CD4-positive, CD25-positive, alpha-beta regulatory T cell (primary cell): ENCODE measurements around the gene PPFIBP1. TPM values are rescaled to one million over a fixed set of nuclear protein-coding genes. Genes with fewer than 3 reads are reported as not detected.

Experiments
- ATAC-seq, 2 donors: fragments of 150-1000 bp; cut with Tn5 transposase; one replicate each; pipeline ENCODE4 v1.10.0; 2021; ENCODE audit warnings: low read depth in 2 of 2, moderate number of reproducible peaks in 2 of 2, moderate library complexity in 1 of 2
- DNase-seq, 3 donors: peaks; one replicate each; pipeline versions ENCODE4 v3.0.0 to v3.0.0-alpha.2; 2012 to 2022; ENCODE audit warnings: mixed read lengths in 1 of 3
- H3K27ac ChIP-seq: one replicate; pipeline ENCODE4 v1.7.0; 2013; ENCODE audit warnings: mild to moderate bottlenecking, low read length; ENCODE audit not compliant: insufficient read depth, poor library complexity, severe bottlenecking
- H3K27me3 ChIP-seq: one replicate; pipeline ENCODE4 v1.7.0; 2013; ENCODE audit warnings: low read length; ENCODE audit not compliant: control insufficient read depth, insufficient read depth
- H3K36me3 ChIP-seq: one replicate; pipeline ENCODE4 v1.7.0; 2013; ENCODE audit warnings: mild to moderate bottlenecking, low read length, moderate library complexity; ENCODE audit not compliant: control insufficient read depth, insufficient read depth
- H3K4me1 ChIP-seq: 2 replicates; pipeline ENCODE4 v1.7.0; 2013; ENCODE audit warnings: mild to moderate bottlenecking, low read length; ENCODE audit not compliant: insufficient read depth, control insufficient read depth, poor library complexity, severe bottlenecking
- H3K4me3 ChIP-seq: one replicate; pipeline ENCODE4 v1.7.0; 2013; ENCODE audit warnings: low read depth, mild to moderate bottlenecking, low read length, moderate library complexity
- H3K9me3 ChIP-seq, 2 experiments: 1 replicate in 1 of 2; 2 replicates in 1 of 2; pipeline ENCODE4 v1.7.0; 2013; ENCODE audit warnings: low read length in 2 of 2, mild to moderate bottlenecking in 1 of 2, moderate library complexity in 1 of 2; ENCODE audit not compliant: control insufficient read depth in 2 of 2
- H3K27ac Mint-ChIP-seq, 3 donors: one replicate each; pipeline ENCODE4 v1.8.0; 2020 to 2022; ENCODE audit warnings: mild to moderate bottlenecking in 3 of 3, mixed read lengths in 3 of 3, moderate library complexity in 2 of 3
- H3K27me3 Mint-ChIP-seq: one replicate; pipeline ENCODE4 v1.8.0; 2022; ENCODE audit warnings: mild to moderate bottlenecking, mixed read lengths
- H3K36me3 Mint-ChIP-seq: one replicate; pipeline ENCODE4 v1.8.0; 2020; ENCODE audit warnings: mixed read lengths
- H3K4me1 Mint-ChIP-seq, 4 donors: one replicate each; pipeline ENCODE4 v1.8.0; 2020 to 2022; ENCODE audit warnings: mixed read lengths in 4 of 4, mild to moderate bottlenecking in 1 of 4
- H3K4me3 Mint-ChIP-seq, 4 donors: one replicate each; pipeline ENCODE4 v1.8.0; 2020 to 2022; ENCODE audit warnings: mild to moderate bottlenecking in 4 of 4, mixed read lengths in 4 of 4, moderate library complexity in 3 of 4
- H3K9me3 Mint-ChIP-seq, 7 donors: one replicate each; pipeline ENCODE4 v1.8.0; 2020 to 2022; ENCODE audit warnings: mixed read lengths in 7 of 7, mild to moderate bottlenecking in 3 of 7, moderate library complexity in 2 of 7
- polyA plus RNA-seq, 4 donors: library from polyadenylated mRNA; unstranded; fragments of 300-500 nt; fragmentation: Illumina TruSeq; gene quantifications; one replicate each; pipeline ENCODE4 v1.2.3, GENCODE V29; 2021
- total RNA-seq: library from RNA; stranded (reverse); gene quantifications from one replicate; pipeline ENCODE4 v1.2.3, GENCODE V29; 2022

Gene PPFIBP1
- total and polyA plus RNA-seq, 5 donors from 2014 or later, result 1.0 to 6.6 (median 2.3) TPM

DNA sequence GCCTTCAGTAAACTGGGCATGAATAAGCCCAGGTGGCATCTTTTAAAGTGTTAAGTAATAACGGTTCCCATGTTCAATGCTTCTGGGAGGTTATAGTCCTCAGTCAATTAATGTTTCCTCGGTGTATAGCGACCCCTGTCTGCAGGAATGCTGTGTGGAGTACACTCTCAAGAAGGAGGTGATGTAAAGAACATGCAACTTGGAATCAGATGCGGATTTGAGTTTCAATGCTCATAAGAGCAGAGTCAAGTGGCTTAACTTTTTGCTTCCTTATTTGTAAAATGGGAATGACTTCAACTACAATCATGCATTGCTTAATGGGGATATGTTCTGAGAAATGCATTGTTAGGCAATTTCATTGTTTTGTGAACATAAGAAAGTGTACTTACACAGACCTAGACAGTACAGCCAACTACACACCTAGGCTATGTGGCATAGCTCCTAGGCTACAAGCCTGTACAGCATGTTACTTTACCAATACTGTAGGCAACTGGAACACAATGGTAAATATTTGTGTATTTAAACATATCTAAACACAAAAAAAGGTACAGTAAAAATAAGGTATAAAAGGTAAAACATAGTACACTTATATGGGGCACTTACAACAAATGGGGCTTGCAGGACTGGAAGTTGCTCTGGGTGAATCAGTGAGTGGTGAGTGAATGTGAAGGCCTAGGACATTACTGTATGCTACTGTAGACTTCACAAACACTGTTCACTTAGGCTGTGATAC is 179.9 kb downstream of the PPFIBP1 start:
- Mint-ChIP-seq H3K27ac (no peak overlapping the region), H3K4me3 (no peak overlapping the region), H3K9me3 (no peaks in the 10 kb centered on the region), H3K36me3 (no peaks in the 10 kb centered on the region), H3K4me1 (no peaks in the 10 kb centered on the region), H3K27me3 (peaks cover 18% of the 10 kb centered on the region)
- H3K9me3 ChIP-seq, result no peaks in the 10 kb centered on the region
- H3K4me3 ChIP-seq, result no peak overlapping the region
- H3K36me3 ChIP-seq, result no peaks in the 10 kb centered on the region
- peaks cover 5% of the 10 kb centered on the region for H3K27me3 ChIP-seq
- ATAC-seq, result peak; percentile 89 to 94
- no peak overlapping the region for H3K27ac ChIP-seq
- DNase-seq, result peak; percentile 49 to 80 (median 66)
- H3K4me1 ChIP-seq, result no peaks in the 10 kb centered on the region

GRCh38 chr12:27705263-27705662 is 181.3 kb downstream of the PPFIBP1 start:
- Histone ChIP-seq H3K9me3 (no peaks in the 10 kb centered on the region), H3K27me3 (peaks cover 5% of the 10 kb centered on the region), H3K36me3 (no peaks in the 10 kb centered on the region), H3K4me1 (peaks cover 6% of the 10 kb centered on the region), H3K4me3 (no peak overlapping the region), H3K27ac (no peak overlapping the region)
- Mint-ChIP-seq H3K4me1 (peaks cover 0 to 5% (median 2%) of the 10 kb centered on the region in 4 donors), H3K4me3 (peak overlapping the region in 1 of 4 donors; percentile 13), H3K36me3 (no peaks in the 10 kb centered on the region), H3K9me3 (no peaks in the 10 kb centered on the region), H3K27ac (no peak overlapping the region), H3K27me3 (peaks cover 18% of the 10 kb centered on the region)
- no peak for ATAC-seq
- DNase-seq, result no peak

DNA sequence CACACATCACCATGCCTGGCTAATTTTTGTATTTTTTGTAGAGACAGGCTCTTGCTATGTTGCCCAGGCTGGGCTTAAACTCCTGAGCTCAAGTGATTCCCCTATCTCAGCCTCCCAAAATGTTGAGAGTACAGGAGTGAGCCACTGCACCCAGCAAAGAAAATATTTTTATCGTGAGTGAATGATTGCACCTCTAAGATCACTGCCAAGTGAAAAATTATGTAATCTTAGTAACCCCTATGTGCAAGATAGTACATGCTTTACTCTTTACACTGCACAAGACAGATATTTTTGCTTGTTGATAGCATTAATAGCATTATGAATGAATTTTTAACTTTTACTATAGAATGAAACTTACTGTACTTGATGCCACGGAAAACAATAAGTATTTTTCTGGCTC is 183.2 kb downstream of the PPFIBP1 start:
- H3K36me3 ChIP-seq, result no peaks in the 10 kb centered on the region
- H3K4me1 ChIP-seq, result peaks cover 21% of the 10 kb centered on the region
- ATAC-seq, result no peak
- H3K9me3 Mint-ChIP-seq, result no peaks in the 10 kb centered on the region
- H3K4me3 ChIP-seq, result no peak overlapping the region
- peaks cover 5% of the 10 kb centered on the region for H3K27me3 ChIP-seq
- H3K9me3 ChIP-seq, result no peaks in the 10 kb centered on the region
- H3K36me3 Mint-ChIP-seq, result no peaks in the 10 kb centered on the region
- DNase-seq, result no peak
- no peak overlapping the region for H3K27ac ChIP-seq
- H3K4me3 Mint-ChIP-seq, result peak overlapping the region in 2 of 4 donors; percentile 45 to 48
- H3K27ac Mint-ChIP-seq, result no peak overlapping the region
- peaks cover 18% of the 10 kb centered on the region for H3K27me3 Mint-ChIP-seq
- H3K4me1 Mint-ChIP-seq, result peaks cover 3 to 21% (median 15%) of the 10 kb centered on the region in 4 donors

- peak overlapping the region; percentile 66 to 97 (median 96) for H3K4me3 Mint-ChIP-seq
- Histone ChIP-seq H3K4me1 (peaks cover 27% of the 10 kb centered on the region), H3K27ac (no peak overlapping the region), H3K27me3 (peaks cover 5% of the 10 kb centered on the region), H3K36me3 (no peaks in the 10 kb centered on the region), H3K9me3 (no peaks in the 10 kb centered on the region), H3K4me3 (no peak overlapping the region)
- H3K4me1 Mint-ChIP-seq, result peaks cover 5 to 40% (median 29%) of the 10 kb centered on the region in 4 donors
- peaks cover 6% of the 10 kb centered on the region for H3K27me3 Mint-ChIP-seq
- H3K36me3 Mint-ChIP-seq, result no peaks in the 10 kb centered on the region
- DNase-seq (no peak), ATAC-seq (no peak)
- no peaks in the 10 kb centered on the region for H3K9me3 Mint-ChIP-seq
- no peak overlapping the region for H3K27ac Mint-ChIP-seq
Measured at GRCh38 chr12:27709212-27709931, 185.4 kb downstream of the PPFIBP1 start.

- ATAC-seq (peak; percentile 27 to 33), DNase-seq (no peak)
- Mint-ChIP-seq H3K27ac (peak overlapping the region; percentile 95 to 97 (median 96)), H3K4me1 (peaks cover 9 to 43% (median 31%) of the 10 kb centered on the region in 4 donors), H3K9me3 (no peaks in the 10 kb centered on the region), H3K4me3 (peak overlapping the region; percentile 90 to 97 (median 96)), H3K36me3 (no peaks in the 10 kb centered on the region), H3K27me3 (peaks cover 6% of the 10 kb centered on the region)
- Histone ChIP-seq H3K27ac (peak overlapping the region; percentile 70), H3K9me3 (no peaks in the 10 kb centered on the region), H3K27me3 (peaks cover 5% of the 10 kb centered on the region), H3K4me3 (peak overlapping the region; percentile 93), H3K4me1 (peaks cover 27% of the 10 kb centered on the region), H3K36me3 (peaks cover 2% of the 10 kb centered on the region)
Measured at GRCh38 chr12:27709932-27710591, 186.1 kb downstream of the PPFIBP1 start.

GRCh38 chr12:27710592-27711316 is 186.7 kb downstream of the PPFIBP1 start, which contains the start of gene MRPS35:
Gene MRPS35, plus strand, starts transcription at chr12:27710832. Its CDS starts 12 bp downstream, at chr12:27710844.
- DNase-seq (peak; percentile 81 to 95 (median 91)), ATAC-seq (peak; percentile 98)
- H3K27me3 ChIP-seq, result peaks cover 3% of the 10 kb centered on the region
- peaks cover 7% of the 10 kb centered on the region for H3K36me3 ChIP-seq
- H3K9me3 Mint-ChIP-seq, result no peaks in the 10 kb centered on the region
- H3K27ac Mint-ChIP-seq, result peak within 1 kb of the TSS; percentile 95 to 97 (median 96)
- H3K4me1 ChIP-seq, result peaks cover 27% of the 10 kb centered on the region
- peak within 1 kb of the TSS; percentile 70 for H3K27ac ChIP-seq
- peaks cover 6% of the 10 kb centered on the region for H3K27me3 Mint-ChIP-seq
- H3K36me3 Mint-ChIP-seq, result no peaks in the 10 kb centered on the region
- no peaks in the 10 kb centered on the region for H3K9me3 ChIP-seq
- H3K4me3 Mint-ChIP-seq, result peak within 1 kb of the TSS; percentile 90 to 97 (median 96)
- H3K4me3 ChIP-seq, result peak within 1 kb of the TSS; percentile 93
- H3K4me1 Mint-ChIP-seq, result peaks cover 9 to 43% (median 31%) of the 10 kb centered on the region in 4 donors

DNA sequence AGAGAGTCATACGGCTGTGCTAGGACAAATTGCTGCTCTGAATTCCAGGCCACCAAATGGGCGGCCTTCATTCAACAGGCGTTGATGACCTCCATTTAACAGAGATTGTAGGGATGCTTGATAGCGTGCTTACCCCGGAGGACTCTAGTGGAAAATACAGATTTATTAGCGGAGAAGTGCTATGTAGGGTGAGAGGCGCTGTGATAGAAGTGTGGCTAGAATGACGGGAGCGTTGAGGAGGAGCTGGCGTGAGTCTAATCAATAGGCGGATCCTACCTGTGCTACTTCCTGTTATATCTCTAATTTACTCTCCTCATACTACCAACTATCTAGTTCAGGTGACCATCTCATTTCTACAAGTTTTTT is 187.3 kb downstream of the PPFIBP1 start:
- Mint-ChIP-seq H3K27me3 (peaks cover 6% of the 10 kb centered on the region), H3K9me3 (no peaks in the 10 kb centered on the region), H3K4me3 (peak overlapping the region; percentile 90 to 97 (median 96)), H3K36me3 (no peaks in the 10 kb centered on the region), H3K4me1 (peaks cover 9 to 43% (median 32%) of the 10 kb centered on the region in 4 donors), H3K27ac (peak overlapping the region; percentile 95 to 97 (median 96))
- Histone ChIP-seq H3K4me1 (peaks cover 27% of the 10 kb centered on the region), H3K4me3 (peak overlapping the region; percentile 93), H3K36me3 (peaks cover 12% of the 10 kb centered on the region), H3K27me3 (peaks cover 2% of the 10 kb centered on the region), H3K27ac (peak overlapping the region; percentile 70), H3K9me3 (no peaks in the 10 kb centered on the region)
- no peak for ATAC-seq
- peak in 1 of 3 donors; percentile 65 for DNase-seq
